Fibroblast of skin of right biceps (primary cell): Measurements from ENCODE around the gene MRPS5.

Experiments
- DNase-seq: peaks from one replicate; pipeline ENCODE4 v3.0.0-alpha.2; 2013

Gene MRPS5

DNA sequence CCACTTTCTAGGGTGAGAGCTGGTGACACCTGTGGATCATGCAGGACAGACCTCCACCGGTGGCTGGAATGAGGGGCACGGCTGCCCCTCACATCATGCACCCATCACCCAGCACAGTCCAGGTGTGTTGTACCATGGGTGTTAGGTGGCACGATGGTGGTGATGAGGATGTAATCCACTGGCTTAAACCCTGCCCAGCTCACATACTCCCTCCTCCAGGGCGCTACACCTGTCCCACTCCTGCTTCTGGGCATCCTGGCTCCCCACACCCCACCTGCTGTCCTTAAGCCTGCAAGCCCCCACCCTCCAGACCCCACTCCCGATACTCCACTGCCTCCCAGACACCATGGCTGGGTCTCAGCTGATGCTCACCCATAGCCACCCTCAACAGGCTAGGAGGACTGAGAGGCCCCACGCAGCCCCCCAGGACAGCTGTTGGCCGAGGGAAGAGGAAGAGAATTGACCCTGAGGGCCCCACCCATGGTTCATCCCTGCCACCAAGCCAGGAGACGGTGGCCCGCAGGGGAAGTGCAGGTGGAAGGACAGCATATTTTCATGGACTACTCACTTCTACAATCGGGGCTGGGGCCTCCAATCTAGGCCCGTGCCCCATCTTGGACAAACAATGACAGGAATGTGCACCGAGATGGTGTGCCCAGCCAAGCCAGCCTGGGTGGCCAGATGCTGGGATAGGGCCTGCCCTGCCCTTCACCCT, 61.8 kb downstream of the MRPS5 start:
- no peak for DNase-seq

DNA sequence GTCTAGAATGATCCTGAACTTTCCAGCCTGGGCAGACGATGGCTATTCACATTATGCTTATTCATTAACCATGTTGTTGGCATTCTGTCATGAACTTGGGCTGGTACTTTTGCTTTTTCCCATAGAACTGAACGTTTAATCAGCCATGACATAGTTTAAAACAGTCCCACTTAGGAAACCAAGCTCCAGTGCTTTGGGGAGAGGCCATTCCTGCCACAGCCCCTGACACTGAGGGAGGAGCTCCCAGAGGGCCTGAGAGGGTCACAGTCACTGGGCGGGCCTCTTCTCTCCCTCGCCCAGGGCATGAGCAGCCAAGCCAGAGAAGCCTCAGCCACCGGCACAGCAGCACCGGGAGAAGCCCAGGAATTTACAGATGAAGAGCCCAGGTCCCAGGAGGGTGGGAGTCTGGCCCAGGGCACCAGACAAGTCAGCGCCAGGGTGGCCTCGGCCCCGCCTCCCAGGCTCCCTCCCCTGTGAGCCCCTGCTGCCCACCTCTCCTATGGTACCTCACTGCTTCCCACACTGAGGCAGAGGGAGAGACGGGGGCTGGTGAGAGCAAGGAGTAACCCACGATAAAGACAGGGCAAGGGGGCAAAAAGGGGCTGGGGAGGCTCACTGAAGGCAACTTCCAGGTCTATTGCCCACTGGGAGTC, 62.5 kb downstream of the MRPS5 start:
- no peak for DNase-seq

DNA sequence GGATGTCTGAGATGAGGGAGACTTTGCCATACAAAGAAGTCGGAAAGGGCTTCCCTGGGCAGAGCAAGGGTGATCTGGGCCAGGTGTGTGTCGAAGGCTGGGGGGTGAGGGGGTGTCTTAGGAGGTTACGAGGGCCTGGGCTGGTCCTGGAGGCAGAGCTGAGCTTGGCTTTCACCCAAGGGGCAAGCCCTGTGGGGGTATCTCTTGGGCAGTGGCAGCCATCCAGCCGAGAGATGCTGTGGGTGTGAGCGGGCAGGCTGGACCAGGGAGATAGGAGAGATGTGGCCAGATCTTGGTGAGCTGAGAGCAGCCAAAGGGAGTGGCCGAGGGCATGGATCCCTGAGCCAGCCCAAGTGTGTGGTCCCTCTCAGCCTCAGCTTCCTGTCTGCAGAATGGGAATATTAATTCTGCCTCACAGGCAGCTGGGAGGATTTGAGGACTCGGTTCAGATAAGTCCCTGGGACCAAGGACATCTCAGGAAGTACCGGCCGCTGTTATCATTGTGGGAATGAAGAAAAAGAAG, 63.1 kb downstream of the MRPS5 start:
- DNase-seq, result no peak

- no peak for DNase-seq
Measured at GRCh38 chr2:95057535-95058370, 63.9 kb downstream of the MRPS5 start.

- no peak for DNase-seq
Measured at GRCh38 chr2:95056461-95057459, 64.8 kb downstream of the MRPS5 start.

GRCh38 chr2:95056044-95056443, 65.6 kb downstream of the MRPS5 start:
- DNase-seq, result no peak

GRCh38 chr2:95055262-95055661, 66.3 kb downstream of the MRPS5 start:
- no peak for DNase-seq

DNA sequence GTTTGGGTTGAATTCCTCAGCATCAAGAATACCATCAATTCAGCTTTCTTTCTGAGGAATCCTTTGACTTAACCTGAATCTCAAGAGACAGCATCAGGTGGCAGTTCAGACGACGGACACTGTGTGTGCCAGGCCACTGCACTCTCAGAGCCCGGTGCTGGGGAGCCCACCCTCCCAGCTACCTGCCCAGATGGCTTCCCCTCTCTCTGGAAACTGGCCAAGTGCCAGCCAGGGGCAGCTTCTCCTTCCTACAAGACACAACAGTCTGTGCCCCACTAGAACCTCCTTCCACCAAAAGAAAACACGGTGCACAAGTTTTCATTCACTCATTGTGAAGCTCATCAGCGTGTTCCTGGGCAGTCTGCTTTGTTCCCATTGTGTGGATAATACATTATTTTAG, 67.6 kb downstream of the MRPS5 start:
- no peak for DNase-seq

DNA sequence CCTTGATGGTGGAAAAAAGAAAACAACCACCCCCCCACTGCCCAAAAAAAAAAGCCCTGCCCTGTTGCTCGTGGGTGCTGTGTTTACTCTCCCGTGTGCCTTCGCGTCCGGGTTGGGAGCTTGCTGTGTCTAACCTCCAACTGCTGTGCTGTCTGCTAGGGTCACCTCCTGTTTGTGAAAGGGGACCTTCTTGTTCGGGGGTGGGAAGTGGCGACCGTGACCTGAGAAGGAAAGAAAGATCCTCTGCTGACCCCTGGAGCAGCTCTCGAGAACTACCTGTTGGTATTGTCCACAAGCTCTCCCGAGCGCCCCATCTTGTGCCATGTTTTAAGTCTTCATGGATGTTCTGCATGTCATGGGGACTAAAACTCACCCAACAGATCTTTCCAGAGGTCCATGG, 68.1 kb downstream of the MRPS5 start:
- no peak for DNase-seq

- DNase-seq, result no peak
Measured at GRCh38 chr2:95052804-95053479, 68.7 kb downstream of the MRPS5 start.

DNA sequence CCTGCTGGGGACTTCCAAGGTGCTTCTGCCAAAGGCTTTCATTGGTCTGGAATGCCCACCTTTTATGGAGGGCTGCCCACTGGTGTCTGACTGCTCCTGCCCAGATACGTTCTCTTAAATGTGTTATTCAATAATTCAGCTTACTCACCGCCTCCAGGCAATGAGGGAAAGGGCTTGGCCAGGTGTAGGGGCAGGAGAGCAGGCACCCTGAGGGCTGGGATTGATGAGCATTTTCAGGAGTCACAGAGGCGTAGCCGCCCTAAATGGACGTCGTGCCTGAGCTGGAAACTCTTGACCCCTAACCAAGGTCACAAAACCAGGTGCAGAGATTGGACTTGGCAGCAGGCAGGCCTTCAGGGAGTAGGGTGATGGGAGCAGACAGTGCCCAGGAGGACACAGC, 69.3 kb downstream of the MRPS5 start:
- DNase-seq, result no peak

DNA sequence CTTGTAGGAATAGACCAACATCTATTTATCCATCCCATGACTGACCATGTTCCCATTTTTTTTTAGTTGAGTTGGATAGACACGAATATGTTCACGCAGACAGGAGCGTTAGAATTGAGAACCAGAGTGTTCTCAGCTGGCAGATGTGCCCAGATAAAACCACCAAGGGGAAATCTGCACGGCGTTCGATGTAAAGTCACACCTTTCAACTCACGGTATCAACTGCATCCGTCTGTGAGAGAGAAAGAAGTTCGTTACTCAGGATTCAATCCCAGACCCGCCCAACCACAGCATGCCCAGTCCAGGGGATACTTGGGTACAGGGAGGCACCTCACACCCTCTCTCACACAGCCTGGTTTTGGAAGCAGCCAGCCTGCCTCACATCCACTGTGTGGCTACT, 70.0 kb downstream of the MRPS5 start:
- no peak for DNase-seq

DNA sequence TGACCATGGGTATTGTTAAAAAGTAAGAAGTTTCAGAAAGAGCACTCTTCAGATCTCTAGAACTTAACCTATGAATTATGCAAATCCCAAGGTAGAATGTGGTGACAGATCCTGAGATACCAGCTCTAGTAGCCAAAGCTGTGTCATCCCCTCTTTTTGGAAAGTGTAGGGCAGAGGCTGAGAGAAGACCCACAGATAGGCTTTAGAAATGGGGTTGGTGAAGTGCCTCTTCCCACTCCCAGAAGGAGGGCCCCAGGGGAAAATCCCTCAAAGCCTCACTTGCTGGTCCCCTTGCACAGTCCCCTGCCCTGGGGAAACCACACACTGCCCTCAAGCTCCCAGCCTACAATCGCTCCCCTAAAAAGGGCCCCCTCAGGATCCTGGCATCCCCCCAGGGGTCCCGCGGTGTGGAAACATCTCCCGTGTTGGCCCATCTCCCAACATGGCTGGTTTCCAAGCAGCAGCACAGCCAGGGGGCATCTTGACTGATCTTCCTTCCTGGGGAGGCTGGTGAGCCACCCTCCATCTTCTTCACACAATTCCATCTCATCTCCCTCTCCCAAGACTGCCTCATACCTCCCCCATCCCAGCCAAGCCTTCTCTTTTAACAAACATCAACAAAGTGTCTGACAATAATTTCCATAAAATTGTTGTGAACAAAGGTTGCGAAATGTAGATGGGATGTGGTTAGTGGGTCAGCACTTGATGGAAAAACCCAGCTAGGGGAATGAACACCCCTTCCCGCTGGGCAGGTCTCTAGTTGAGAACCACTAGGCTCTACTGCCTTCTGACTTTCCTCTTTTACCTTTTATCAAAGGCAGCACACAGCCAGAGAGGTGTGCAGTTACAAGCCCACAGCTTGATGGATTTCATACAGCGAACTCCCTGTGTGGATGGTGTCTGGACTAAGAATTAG, 71.0 kb downstream of the MRPS5 start:
- no peak for DNase-seq

DNA sequence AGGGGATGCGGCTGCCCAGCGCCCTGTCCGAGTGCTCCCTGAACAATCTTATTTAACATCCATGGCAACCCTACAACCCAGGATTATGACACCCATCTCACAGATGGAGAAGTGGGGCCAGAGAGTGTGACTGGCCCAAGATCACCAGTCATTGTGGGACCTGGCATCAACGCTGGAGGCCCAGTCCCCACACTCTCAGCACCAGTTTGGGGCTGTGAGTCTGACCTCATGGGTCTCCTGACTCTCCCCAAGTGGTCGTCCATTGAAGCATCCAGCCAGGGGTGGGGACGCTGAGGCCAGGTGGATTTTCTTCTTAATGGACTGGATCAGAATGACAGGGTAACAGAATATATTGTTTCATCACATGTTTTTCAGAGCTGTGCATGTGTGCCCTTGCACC, 71.6 kb downstream of the MRPS5 start:
- no peak for DNase-seq

DNA sequence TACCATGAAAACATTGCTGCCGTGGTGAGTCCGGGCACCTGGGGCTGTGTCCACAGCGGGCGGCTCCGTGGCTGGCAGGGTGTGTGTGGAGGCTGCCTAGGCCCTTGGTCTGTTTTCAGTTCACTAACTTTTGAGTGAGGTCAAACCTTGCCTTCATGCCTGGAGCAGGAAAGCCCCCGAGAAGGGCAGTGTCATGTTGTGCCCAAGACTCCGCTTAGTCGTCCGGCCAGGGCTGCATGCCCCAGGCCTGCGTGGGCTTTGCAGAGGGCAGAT, 72.0 kb downstream of the MRPS5 start:
- DNase-seq, result no peak

- DNase-seq, result no peak
Measured at GRCh38 chr2:95048825-95049682, 72.6 kb downstream of the MRPS5 start.

DNA sequence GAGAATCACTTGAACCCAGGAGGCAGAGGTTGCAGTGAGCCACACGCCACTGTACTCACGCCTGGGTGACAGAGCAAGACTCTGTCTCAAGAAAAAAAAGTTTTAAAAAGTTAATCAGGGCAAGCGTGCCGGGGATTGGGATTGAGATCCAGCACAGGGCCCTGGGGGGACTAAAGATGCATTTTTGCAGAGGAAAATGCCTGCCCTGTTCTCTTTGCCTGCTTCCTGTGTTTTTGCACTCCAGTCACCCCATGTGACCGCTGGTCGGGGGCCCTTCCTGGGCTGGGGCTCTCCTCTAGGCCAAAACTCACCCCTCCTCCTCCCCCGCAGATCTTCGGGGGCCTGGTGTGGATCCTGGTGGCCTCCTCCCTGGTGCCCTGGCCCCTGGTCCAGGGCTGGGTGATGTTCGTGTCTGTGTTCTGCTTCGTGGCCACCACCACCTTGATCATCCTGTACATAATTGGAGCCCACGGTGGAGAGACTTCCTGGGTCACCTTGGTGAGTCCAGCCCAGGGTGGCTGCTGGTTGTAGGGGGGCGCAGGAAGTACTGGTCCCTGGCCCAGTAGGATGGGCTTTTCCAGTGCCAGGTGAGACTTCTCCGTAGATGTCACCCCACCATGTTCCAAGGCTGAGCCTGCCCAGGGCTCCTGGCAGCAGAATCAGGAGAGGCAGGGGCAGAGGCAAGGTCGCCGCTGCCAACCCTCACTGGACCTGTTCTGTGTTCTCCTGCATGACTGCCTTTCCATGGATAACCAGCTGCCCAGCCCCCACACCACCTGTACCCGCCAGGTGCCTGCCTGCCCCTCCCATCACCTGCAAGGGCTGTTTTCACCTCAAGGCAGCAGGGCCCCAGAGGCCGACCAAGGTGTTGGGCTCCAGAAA, 73.7 kb downstream of the MRPS5 start:
- DNase-seq, result no peak

DNA sequence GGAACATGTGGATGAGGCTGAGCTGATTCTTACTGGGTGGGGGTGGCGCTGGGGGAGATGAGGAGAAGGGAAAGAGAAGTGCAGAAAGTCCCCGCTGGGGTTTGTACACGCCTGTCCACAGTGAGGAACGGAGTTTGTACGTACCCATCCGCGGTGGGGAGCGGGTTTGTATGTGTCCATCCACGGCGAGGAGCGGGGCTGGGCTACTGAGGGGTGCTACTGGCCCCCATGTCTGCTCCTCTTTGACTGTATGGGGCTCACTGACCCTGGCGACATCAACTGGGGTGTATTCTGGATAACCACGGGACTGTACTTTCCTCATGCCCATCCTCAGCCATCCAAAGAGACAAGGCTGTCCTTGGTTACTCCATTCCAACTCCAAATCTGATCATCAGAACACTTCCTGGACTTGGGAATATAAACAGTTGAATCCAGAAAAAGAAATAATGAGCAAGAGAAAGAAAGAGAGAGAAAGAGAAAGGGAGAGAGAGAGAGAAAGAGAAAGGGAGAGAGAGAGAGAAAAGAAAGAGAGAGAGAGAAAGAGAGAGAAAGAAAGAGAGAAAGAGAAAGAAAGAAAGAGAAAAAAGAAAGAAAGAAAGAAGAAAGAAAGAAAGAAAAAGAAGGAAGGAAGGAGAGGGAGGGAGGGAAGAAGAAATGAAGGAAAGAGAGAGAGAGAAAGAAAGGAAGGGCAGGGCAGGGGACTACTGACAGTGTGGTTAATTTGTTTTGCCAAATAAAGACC, 75.1 kb downstream of the MRPS5 start:
- no peak for DNase-seq
